ENCODE measurements around the gene SLC47A1.

Gene SLC47A1

DNA sequence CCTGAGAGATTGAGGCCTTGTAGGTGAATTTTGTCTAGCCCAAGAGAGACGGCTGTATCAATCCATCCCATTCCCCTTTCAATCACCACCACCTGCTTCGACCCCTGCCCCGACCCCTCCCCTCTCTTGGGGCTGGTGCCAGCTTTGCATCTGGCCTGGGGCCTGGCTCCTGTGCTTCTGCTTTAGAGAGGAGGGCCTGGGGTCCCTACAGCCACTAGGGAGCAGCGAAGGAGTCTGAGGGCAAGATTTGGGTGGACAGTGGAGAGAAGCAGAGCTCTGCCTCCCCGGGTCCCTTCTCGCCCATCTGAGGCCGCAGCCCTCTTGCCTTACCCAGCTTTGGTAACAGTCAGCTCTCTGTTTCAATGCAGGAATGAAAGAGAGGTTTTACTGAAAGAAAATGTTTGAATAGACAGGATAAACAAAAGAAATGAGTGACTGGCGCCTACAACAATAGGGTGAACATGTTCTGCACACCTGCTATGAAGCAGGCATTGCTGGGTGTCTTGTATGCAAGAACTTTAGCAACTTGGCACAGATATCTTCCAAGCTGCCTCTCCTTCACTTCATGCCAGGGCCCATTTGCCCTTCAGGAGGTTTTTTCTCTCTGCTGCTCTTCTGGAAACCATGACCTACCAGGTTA is 57.4 kb downstream of the SLC47A1 start:
- DNase-seq (ENCODE audit: low spot score) (no peak), FAIRE-seq (no peak)

DNA sequence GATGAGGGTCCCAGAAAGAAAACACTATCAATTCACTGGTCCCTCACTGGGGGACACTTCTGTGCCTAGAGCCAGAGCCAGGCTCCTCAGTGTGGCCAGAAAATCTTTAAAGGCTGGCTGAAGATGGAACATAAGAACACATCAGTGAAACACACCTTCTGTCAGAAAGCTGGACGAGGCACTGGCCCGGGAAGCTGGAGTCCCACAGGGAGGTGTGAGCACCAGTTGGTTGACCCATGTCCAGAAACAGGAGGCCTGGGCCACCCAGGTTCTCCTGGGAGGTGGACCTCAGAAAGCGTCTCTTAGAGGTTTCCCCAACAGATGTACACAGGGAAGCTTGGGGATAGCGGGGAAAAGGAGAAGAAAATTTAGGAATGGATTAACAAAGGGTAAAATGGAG is 58.7 kb downstream of the SLC47A1 start:
- FAIRE-seq: no peak
- DNase-seq (ENCODE audit: low spot score): no peak

DNA sequence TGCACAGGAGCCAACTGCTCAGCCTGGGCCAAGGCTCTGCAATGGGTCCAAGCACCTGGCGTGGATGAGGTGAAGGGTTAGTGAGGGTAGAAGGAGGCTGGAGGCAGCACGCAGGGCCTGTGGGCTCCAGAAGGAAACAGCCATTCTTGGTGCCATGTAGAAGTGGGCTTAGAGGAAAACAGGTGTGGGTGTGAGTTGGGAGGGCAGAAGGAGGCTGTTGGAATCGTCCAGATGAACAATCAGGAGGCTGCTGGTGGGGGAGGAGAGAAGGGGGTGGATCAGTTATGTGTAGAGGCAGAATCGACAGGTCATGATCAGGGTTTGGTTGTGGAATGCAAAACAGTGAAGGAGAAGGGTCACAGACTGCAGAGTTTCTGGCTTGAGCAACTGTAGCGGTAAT is 63.2 kb downstream of the SLC47A1 start:
- FAIRE-seq (no peak), DNase-seq (ENCODE audit: low spot score) (no peak)

GRCh38 chr17:19610311-19610710 is 76.7 kb downstream of the SLC47A1 start:
- no peak for FAIRE-seq

GRCh38 chr17:19610879-19611278 is 77.2 kb downstream of the SLC47A1 start:
- no peak for DNase-seq (ENCODE audit: low spot score)
- no peak for FAIRE-seq

More at GRCh38 chr17:19610311-19610710, 76.7 kb downstream of the SLC47A1 start:
- no peak for DNase-seq (ENCODE audit: low spot score)

DNA sequence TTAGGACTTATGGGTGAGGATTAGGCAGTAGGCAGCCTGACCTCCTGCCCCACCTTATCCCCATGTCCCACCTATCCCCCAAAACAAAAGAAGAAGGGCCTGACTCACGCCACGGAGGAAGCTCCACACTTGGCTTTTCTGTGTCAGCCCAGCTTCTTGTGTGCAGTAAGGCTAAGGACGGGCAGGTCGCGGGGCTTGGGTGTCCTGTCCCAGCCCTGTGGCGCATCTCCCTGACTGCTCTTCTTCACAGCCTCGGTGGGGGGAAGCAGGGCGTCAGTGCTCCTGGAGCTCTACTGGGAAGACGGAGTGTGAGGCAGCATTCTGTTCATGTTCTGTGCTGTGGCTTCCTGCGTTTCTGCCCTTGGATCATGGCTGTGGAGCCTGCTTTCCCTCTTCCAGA is 80.3 kb downstream of the SLC47A1 start:
- DNase-seq (ENCODE audit: low spot score) (no peak), FAIRE-seq (no peak)

DNA sequence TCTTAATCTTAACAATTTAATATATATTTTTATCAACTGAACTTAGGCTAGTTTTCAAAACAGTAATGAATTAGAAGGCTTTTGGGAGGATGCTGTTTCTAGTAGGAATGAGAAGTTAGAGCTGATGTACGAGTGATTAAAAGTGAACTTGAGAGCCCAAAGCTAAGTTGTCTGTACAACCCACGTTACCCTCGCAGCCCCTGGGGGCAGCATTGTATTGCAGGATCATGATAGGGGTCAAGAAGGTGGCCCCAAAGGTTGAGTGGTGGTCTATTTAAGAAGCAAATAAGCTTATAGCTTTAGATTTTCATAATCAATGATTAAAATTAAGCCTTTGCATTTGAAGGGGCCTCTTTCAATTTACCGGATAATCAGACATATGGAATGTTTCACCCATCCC is 81.2 kb downstream of the SLC47A1 start:
- DNase-seq (ENCODE audit: low spot score) (no peak), FAIRE-seq (no peak)

DNA sequence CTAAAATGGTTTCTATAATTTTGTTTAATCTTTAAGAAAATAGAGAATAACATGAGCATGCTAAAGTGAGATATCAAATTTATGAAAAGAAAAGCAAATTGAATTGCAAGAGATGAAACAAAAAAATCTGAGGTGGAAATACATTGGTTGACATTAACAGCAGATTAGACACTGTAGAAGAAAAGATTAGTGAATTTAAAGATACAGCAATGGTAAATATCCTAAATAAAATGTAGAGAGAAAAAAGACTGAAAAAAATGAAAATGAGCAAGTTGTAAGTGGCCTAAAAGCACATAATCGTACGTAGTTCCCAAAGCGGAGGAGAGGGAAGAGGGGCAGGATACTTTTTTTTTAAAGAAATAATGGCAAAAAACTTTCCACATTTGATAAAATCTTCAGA is 84.4 kb downstream of the SLC47A1 start:
- DNase-seq (ENCODE audit: low spot score) (no peak), FAIRE-seq (no peak)

DNA sequence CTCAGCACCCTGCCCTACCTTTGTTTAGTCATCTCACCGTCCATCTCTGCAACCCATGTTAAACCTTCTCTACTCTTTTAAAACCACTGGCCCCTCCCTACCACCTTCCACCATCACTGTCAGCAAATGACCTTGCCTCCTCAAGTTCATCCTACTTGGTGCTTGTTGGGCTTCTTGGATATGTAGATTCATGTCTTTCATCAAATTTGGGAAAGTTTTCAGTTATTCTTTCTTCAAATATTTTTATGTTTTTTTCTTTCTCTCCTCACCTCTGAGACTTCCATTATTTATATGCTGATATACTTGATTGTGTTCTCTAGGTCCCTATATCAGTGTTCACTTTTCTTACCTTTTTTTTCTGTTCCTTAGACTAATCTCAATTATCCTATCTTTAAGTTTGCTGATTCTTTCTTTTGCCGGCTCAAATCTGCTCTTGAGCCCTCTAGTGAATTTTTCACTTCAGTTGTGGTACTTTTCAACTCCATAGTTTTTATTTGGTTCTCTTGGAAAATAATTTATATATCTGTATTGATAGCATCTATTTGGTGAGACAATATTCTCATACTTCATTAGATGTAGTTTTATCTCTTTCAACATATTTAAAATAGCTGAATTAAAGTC is 86.2 kb downstream of the SLC47A1 start:
- FAIRE-seq: no peak

DNA sequence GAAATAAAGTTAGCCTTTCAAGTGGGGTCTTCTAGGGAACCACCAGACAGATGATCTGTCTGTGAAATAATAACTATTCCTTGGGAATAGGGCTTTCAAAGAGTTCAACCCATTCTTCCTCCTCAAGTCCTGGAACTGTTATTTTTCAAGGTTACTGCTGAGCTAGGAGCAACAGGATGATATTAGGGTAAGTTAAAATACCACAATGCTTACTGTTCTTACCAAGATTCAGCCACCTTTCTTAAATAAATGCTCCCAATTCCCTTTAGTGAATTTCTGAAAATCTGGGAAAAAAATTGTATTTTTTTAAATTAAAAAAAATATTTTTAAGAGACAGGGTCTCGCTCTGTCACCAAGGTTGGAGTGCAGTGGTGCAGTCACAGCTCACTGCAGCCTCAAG is 88.0 kb downstream of the SLC47A1 start:
- FAIRE-seq (no peak), DNase-seq (ENCODE audit: low spot score) (no peak)

More for the DNA sequence above, 86.2 kb downstream of the SLC47A1 start:
- DNase-seq (ENCODE audit: low spot score): no peak

GRCh38 chr17:19626079-19626478 is 92.4 kb downstream of the SLC47A1 start:
- DNase-seq (ENCODE audit: low spot score) (no peak), FAIRE-seq (no peak)
